AG10803 (cell line): Measurements from ENCODE around the gene PML.
"Not testable (repeated sequence)": the region's sequence is repeated elsewhere in the genome, so short reads cannot be mapped to it uniquely, and the experiment has no call there.

Experiments used
- DNase-seq: peaks from one replicate; pipeline ENCODE4 v3.0.0; 2010; ENCODE audit warnings: low read depth
- H3K4me3 ChIP-seq: 2 replicates; pipeline ENCODE4 v1.5.1; 2011; ENCODE audit warnings: mild to moderate bottlenecking, low read length, control low read depth
- TF ChIP-seq, protein P1 (sequence below): conservative IDR thresholded peaks from 2 replicates; pipeline ENCODE4 v1.5.1; 2011; ENCODE audit warnings: mild to moderate bottlenecking, low read length, control low read depth, inconsistent platforms

Gene PML

DNA sequence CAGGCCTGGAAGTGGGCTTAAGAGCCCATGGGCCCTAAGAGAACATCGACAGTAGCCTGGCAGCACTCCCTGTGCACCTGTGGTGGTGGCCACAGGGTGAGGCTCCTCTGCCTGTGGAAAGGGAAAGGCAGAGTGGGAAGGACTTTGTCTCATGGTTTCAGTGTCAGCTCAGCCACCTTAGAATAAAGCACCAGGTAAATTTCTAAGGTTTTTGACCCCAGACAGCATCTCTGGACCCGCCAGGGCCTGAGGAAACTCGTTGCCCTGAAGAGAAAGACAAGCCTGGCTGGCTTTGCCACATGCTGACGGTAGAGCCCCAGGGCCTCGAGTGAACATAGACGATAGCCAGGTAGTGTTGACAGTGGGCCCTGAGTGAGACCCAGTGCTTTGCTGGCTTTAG is 65.7 kb downstream of the PML start:
- H3K4me3 ChIP-seq, result no peak overlapping the region
- DNase-seq, result no peak
- TF ChIP-seq, protein P1, sequence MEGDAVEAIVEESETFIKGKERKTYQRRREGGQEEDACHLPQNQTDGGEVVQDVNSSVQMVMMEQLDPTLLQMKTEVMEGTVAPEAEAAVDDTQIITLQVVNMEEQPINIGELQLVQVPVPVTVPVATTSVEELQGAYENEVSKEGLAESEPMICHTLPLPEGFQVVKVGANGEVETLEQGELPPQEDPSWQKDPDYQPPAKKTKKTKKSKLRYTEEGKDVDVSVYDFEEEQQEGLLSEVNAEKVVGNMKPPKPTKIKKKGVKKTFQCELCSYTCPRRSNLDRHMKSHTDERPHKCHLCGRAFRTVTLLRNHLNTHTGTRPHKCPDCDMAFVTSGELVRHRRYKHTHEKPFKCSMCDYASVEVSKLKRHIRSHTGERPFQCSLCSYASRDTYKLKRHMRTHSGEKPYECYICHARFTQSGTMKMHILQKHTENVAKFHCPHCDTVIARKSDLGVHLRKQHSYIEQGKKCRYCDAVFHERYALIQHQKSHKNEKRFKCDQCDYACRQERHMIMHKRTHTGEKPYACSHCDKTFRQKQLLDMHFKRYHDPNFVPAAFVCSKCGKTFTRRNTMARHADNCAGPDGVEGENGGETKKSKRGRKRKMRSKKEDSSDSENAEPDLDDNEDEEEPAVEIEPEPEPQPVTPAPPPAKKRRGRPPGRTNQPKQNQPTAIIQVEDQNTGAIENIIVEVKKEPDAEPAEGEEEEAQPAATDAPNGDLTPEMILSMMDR, result no peak

DNA sequence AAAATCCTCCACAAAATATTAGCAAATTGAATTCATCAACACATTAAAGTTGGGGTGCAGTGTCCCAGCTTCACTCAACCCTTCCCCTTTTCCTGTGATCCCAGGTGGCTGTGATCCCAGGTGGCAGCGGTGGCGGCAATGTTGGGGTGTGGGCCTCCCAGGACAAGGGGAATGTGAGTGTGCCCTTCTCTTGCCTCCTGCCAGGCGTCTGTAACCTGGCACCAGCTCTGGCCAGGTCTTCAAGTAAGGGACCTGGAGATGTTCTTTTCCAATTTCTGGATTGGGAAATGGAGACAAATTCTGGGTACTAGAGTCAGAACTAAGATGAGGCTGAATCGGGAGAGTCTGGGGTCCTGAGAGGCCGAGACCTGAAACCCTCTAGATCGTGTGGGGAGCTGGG is 67.7 kb downstream of the PML start:
- no peak overlapping the region for H3K4me3 ChIP-seq

DNA sequence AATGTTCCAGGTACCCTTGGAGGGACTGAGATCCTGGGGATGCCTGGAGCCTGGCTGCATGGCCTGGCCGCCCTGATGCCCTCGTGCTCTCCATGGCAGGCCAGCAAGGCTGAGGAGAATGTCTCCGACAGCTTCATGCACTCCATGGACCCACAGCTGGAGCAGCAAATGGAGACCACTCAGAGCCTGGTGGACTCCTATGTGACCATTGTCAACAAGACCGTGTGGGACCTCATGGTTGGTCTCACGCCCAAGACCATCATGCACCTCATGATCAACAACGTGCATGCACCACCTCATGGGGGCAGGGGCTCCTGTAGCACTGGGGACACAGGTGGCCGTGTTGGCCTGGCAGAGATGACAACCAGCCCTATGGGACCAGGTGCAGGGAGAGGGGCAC is 68.2 kb downstream of the PML start:
- H3K4me3 ChIP-seq, result no peak overlapping the region
- TF ChIP-seq, protein P1, result no peak

More for the DNA sequence above, 67.7 kb downstream of the PML start:
- TF ChIP-seq, protein P1, result no peak
- no peak for DNase-seq

DNA sequence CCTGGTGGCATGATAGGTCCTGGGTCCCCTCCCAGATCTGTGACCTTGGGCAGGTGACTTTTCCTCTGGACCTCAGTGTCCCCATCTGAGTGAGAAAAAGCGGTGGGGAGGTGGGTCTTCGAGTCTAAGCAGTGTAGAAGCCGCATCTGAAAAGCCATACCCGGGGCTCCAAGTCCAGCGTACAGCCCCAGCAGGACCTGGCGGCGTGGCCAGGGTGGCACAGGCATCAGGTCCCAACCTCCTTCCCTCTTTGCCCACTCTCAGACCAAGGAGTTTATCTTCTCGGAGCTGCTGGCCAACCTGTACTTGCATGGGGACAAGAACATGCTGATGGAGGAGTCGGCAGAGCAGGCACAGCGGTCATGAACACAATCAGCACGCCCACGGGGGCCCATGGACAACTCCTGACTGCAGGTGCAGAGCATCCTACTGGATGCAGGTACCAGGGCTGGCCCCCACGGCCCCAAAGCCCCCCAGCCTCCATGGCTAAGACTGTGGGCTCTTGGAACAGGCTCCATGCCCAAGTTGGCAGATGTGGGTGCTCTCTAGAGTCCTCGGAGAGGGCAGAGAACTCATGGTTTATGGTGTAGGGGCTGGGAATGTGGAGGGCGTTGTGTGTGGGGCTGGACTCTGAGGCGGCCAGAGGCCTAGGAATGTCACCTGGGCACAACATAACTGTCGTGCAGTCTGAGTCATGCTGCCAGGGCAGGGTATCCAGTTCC is 69.1 kb downstream of the PML start:
- not testable (repeated sequence) for H3K4me3 ChIP-seq, DNase-seq

More for the DNA sequence above, 68.2 kb downstream of the PML start:
- DNase-seq, result no peak

DNA sequence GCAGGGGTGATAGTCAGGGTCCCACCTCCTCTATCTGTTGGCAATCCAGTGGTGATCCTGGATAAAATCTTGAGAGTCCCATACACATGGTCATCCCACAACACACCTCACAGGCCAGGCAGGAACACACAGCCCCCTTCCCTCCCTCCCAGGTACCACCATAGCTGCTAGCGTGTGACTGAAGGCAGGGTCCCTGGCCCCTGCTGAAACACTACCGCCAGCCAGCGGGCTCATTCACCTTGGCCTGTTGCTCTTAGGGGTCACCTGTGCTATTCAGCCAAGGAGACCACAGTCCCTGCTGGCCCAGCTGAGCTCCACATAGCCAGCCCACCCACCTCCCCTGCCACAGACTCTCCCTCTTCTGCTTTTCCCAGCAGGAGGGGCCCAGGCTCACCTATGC is 69.7 kb downstream of the PML start:
- not testable (repeated sequence) for H3K4me3 ChIP-seq, DNase-seq

DNA sequence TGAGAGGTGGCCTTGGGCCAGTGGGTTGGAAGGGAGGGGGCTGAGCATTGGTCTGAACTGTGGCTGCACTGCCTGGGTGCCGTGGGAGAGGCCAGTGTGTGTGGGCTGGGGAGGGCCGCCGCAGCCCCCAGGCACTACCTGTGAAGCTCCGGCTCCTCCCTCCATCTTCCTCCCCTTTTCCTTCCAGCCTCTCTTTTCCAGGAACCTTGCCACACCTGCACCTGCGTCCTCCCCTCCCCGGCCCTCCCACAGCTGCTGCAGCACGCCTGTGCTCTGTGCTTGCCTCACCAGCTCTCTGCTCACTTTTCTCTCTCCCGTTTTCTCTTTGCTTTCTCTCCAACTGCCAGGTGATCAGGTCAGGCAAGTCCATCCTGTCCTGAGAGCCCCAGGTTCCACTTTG is 70.3 kb downstream of the PML start:
- not testable (repeated sequence) for H3K4me3 ChIP-seq, DNase-seq

DNA sequence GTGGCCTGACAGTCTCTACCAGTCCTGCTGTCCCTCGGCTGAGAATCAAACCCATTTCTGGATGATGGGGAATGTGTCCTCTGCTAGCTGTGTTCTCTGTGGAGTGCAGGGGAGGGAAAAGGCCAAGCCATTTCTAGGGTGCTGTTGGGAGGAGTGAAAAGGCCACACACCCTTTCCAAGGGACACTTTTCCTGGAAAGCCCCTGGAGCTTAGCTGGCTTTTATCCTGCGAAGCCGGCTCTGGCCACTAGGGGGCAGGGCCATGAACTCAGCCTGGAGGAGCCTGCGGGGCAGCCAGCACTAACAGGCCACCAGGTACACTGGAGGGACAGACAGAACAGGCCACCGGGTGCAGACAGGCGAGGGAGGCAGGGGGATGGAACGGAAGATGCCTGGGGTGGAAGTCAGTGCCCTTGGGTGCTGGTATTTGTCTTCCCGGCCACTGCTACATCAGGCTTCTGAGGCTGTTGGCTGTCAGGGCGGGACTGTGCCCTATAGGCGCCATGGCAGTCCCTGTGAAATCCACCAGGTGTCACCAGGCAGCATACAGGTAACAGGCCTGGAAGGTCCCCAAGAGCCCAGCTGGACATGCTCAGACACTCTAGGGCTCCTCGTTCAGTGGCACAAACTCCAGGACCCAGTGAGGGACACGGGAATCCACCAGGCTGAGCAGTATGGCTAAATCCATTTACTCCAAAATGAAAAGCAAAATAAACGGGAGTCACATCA is 71.3 kb downstream of the PML start:
- TF ChIP-seq, protein P1, result peak; percentile 23; the same call in 1 of the 2 replicates
- not testable (repeated sequence) for H3K4me3 ChIP-seq, DNase-seq

DNA sequence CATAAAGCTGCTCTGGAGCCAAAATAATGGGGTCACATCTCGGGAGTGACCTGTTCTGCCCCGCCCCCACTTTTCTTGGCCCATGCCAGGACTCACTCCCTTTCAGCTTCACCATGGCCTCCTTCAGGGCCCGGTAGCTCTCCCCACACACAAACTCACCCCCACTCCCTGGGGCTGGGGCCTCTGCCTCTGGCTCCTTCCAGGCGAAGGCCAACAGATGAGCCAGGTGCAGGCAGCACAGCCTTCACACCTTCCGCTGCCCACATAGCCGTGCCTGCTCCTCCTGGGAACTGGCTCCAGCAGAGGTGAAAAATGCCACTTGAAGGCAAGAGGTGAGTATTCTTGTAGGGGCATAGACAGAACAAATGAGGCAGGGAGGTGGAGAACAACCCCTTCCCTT is 77.1 kb downstream of the PML start:
- H3K4me3 ChIP-seq, DNase-seq: not testable (repeated sequence)

DNA sequence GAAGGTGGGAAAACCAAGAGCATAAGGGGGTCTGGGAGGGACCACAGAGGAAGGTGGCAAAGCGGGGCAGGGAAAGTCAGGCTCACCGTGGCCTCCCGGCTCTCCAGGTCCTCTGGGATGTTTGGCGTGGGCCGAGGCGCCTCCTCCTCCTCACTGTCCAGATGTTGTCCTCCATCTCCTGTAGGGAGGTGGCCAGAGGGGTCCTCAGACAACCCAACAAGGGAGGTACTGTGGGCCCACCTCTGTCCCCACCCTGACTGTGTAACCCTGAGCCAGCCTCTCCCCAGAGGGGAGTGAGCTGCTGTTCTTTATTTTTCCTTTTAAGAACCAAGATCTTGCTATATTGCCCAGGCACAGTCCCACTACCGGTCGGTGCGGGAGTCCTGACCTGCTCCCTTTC is 77.6 kb downstream of the PML start:
- not testable (repeated sequence) for DNase-seq, H3K4me3 ChIP-seq
